Smooth muscle cell (in vitro differentiated cells): Measurements from ENCODE around the gene CLCA1. TPM values are rescaled to one million over a fixed set of nuclear protein-coding genes. Genes with fewer than 3 reads are reported as not detected.
A peak's percentile ranks its signal among the peaks of the same experiment; 100 is the strongest.

Experiments
- DNase-seq: peaks from one replicate; lab custom pipeline; 2025; ENCODE audit not compliant: unreplicated experiment; lab: John Stamatoyannopoulos, UW
- H2AFZ ChIP-seq: fragments of 200-600 bp; sonication (generic); 2 replicates; pipeline ENCODE4 v1.6.0; 2016; ENCODE audit warnings: antibody characterized with exemption, low read depth, mild to moderate bottlenecking
- H3F3A ChIP-seq: fragments of 200-600 bp; sonication (generic); 2 replicates; pipeline ENCODE4 v1.6.0; 2017; ENCODE audit warnings: antibody characterized with exemption, low read depth
- H3K27ac ChIP-seq: fragments of 200-600 bp; sonication (generic); 2 replicates; pipeline ENCODE4 v1.5.1; 2016; ENCODE audit warnings: low read depth, mild to moderate bottlenecking
- H3K27me3 ChIP-seq: fragments of 200-600 bp; sonication (generic); 2 replicates; pipeline ENCODE4 v1.6.1; 2016; ENCODE audit warnings: low read depth, mild to moderate bottlenecking
- H3K36me3 ChIP-seq: fragments of 200-600 bp; sonication (generic); 2 replicates; pipeline ENCODE4 v1.5.1; 2016; ENCODE audit warnings: low read depth
- H3K4me1 ChIP-seq: fragments of 200-600 bp; sonication (generic); 2 replicates; pipeline ENCODE4 v1.5.1; 2016; ENCODE audit warnings: low read depth
- H3K4me2 ChIP-seq: fragments of 200-600 bp; sonication (generic); 2 replicates; pipeline ENCODE4 v1.6.0; 2016; ENCODE audit warnings: mild to moderate bottlenecking
- H3K4me3 ChIP-seq: fragments of 200-600 bp; sonication (generic); 2 replicates; pipeline ENCODE4 v1.5.1; 2016; ENCODE audit warnings: mild to moderate bottlenecking
- H3K79me2 ChIP-seq: fragments of 200-600 bp; sonication (generic); 2 replicates; pipeline ENCODE4 v1.6.0; 2016; ENCODE audit warnings: low read depth, mild to moderate bottlenecking
- H3K9ac ChIP-seq: fragments of 200-600 bp; sonication (generic); 2 replicates; pipeline ENCODE4 v1.6.0; 2016; ENCODE audit warnings: low read depth
- H3K9me3 ChIP-seq: fragments of 200-600 bp; sonication (generic); replicated peaks from 2 replicates; pipeline ENCODE4 v1.5.1; 2016; ENCODE audit warnings: low read depth
- H4K20me1 ChIP-seq: fragments of 200-600 bp; sonication (generic); 2 replicates; pipeline ENCODE4 v1.6.0; 2016; ENCODE audit warnings: low read depth
- CTCF ChIP-seq: fragments of 200-600 bp; sonication (generic); IDR thresholded peaks from 2 replicates; pipeline ENCODE4 v1.5.1; 2017; ENCODE audit warnings: borderline replicate concordance, mild to moderate bottlenecking, antibody characterized with exemption; ENCODE audit not compliant: insufficient read depth, poor library complexity, severe bottlenecking
- WGBS: methylation state at CpG from one replicate; pipeline ENCODE4 v1.1.7; 2016; ENCODE audit warnings: low lambda C conversion rate; 5-methylcytosine and 5-hydroxymethylcytosine counted together
- polyA plus RNA-seq: library from polyadenylated mRNA; unstranded; fragments of >200 nt; fragmentation: Nextera tagmentation; extraction: Ambion mirVana; gene quantifications from 2 replicates; pipeline ENCODE4 v1.2.1, GENCODE V29; 2016
- total RNA-seq: library from RNA; depleted of rRNA; stranded (reverse); fragments of >200 nt; gene quantifications from 2 replicates; pipeline ENCODE4 v1.2.3, GENCODE V29; 2014

CLCA1 gene
- total and polyA plus RNA-seq, 2 experiments from 2014 or later: not detected

GRCh38 chr1:86504895-86505563 is 36.3 kb downstream of the CLCA1 start:
- Histone ChIP-seq H3K4me3 (no peak overlapping the region), H3K27me3 (no peaks in the 10 kb centered on the region), H3K9me3 (no peaks in the 10 kb centered on the region), H3K79me2 (no peaks in the 10 kb centered on the region), H3F3A (peaks cover 10% of the 10 kb centered on the region), H3K27ac (peak overlapping the region; percentile 38), H3K4me2 (peak overlapping the region; percentile 90), H3K9ac (no peak overlapping the region), H3K4me1 (peaks cover 22% of the 10 kb centered on the region), H4K20me1 (no peaks in the 10 kb centered on the region), H2AFZ (no peak overlapping the region), H3K36me3 (no peaks in the 10 kb centered on the region)
- TF ChIP-seq CTCF: no peak
- WGBS: 30% methylated on average over 9 of the region's 9 CpGs
- no peak for DNase-seq

GRCh38 chr1:86505564-86505902 is 36.8 kb downstream of the CLCA1 start:
- Histone ChIP-seq H3K4me2 (peak overlapping the region; percentile 90), H4K20me1 (no peaks in the 10 kb centered on the region), H2AFZ (no peak overlapping the region), H3K9me3 (no peaks in the 10 kb centered on the region), H3K4me3 (no peak overlapping the region), H3K4me1 (peaks cover 22% of the 10 kb centered on the region), H3K9ac (no peak overlapping the region), H3K36me3 (no peaks in the 10 kb centered on the region), H3K27ac (no peak overlapping the region), H3K27me3 (no peaks in the 10 kb centered on the region), H3K79me2 (no peaks in the 10 kb centered on the region), H3F3A (peaks cover 6% of the 10 kb centered on the region)
- 25% methylated on average over 4 of the region's 4 CpGs for WGBS
- no peak for DNase-seq
- no peak for TF ChIP-seq CTCF

- Histone ChIP-seq H4K20me1 (no peaks in the 10 kb centered on the region), H3K27ac (no peak overlapping the region), H3F3A (peaks cover 4% of the 10 kb centered on the region), H3K4me3 (no peak overlapping the region), H3K27me3 (no peaks in the 10 kb centered on the region), H3K9ac (no peak overlapping the region), H3K79me2 (no peaks in the 10 kb centered on the region), H3K4me1 (peaks cover 17% of the 10 kb centered on the region), H3K9me3 (no peaks in the 10 kb centered on the region), H2AFZ (no peak overlapping the region), H3K36me3 (no peaks in the 10 kb centered on the region), H3K4me2 (no peak overlapping the region)
- whole genome bisulfite sequencing: 44% methylated on average over 13 of the region's 13 CpGs
- DNase-seq: no peak
- TF ChIP-seq CTCF: peak; percentile 38
These were observed 39.3 kb downstream of the CLCA1 start for GRCh38 chr1:86507935-86508582.

GRCh38 chr1:86508583-86508969 is 39.8 kb downstream of the CLCA1 start:
- Histone ChIP-seq H3K36me3 (no peaks in the 10 kb centered on the region), H3K4me1 (peaks cover 13% of the 10 kb centered on the region), H3K4me2 (no peak overlapping the region), H3K27me3 (no peaks in the 10 kb centered on the region), H3K79me2 (no peaks in the 10 kb centered on the region), H3K4me3 (no peak overlapping the region), H3F3A (peaks cover 4% of the 10 kb centered on the region), H3K9me3 (no peaks in the 10 kb centered on the region), H4K20me1 (no peaks in the 10 kb centered on the region), H3K27ac (no peak overlapping the region), H3K9ac (no peak overlapping the region), H2AFZ (no peak overlapping the region)
- no peak for TF ChIP-seq CTCF
- DNase-seq: no peak
- 55% methylated on average over 2 of the region's 2 CpGs for WGBS
